GM12878 (cell line): Measurements from ENCODE around the gene CELSR1. TPM values are rescaled to one million over a fixed set of nuclear protein-coding genes. Genes with fewer than 3 reads are reported as not detected.

Experiments used
- ATAC-seq: fragments of 200-7000 bp; cut with Tn5 transposase; 3 replicates; pipeline ENCODE4 v1.9.1; 2020; ENCODE audit warnings: mild to moderate bottlenecking, moderate library complexity
- BruUV-seq: library from RNA; stranded (reverse); fragments of 400-500 nt; replicated peaks from 2 replicates; lab custom pipeline; 2021; lab: Mats Ljungman, UMichigan
- CTCF ChIA-PET: fragments of 300-600 bp; sonication (Branson Sonifier 250); formaldehyde crosslinking; extraction: SDS; loops from one replicate; lab custom pipeline; 2021; ENCODE audit warnings: inconsistent platforms; lab: Yijun Ruan, JAX
- POLR2A ChIA-PET: fragments of 350-600 bp; formaldehyde crosslinking; extraction: SDS; loops from one replicate; lab custom pipeline; 2021; ENCODE audit warnings: inconsistent platforms; lab: Charles Lee
- RAD21 ChIA-PET: fragments of 300-600 bp; sonication (Branson Sonifier 250); formaldehyde crosslinking; loops from one replicate; lab custom pipeline; 2023; ENCODE audit warnings: antibody characterized with exemption; ENCODE audit not compliant: unreplicated experiment; lab: Charles Lee
- SMC1A ChIA-PET: fragments of 300-600 bp; sonication (Branson Sonifier 250); formaldehyde crosslinking; loops from one replicate; lab custom pipeline; 2023; ENCODE audit not compliant: unreplicated experiment, uncharacterized antibody; lab: Charles Lee
- DNase-seq: peaks from one replicate; pipeline ENCODE4 v3.0.0-alpha.2; 2011; ENCODE audit warnings: low read depth, low spot score
- FAIRE-seq: peaks from 3 replicates; lab custom pipeline; 2011; peaks lifted over from hg19 to GRCh38; lab: Jason Lieb, UNC
- H2AFZ ChIP-seq: 2 replicates; pipeline ENCODE4 v1.6.0; 2011; ENCODE audit warnings: low read depth, low read length, control low read depth; ENCODE audit not compliant: control insufficient read depth
- H3K27ac ChIP-seq: 2 replicates; pipeline ENCODE4 v1.5.1; 2011; ENCODE audit warnings: control low read depth; ENCODE audit not compliant: control insufficient read depth, insufficient read depth
- H3K27me3 ChIP-seq, 2 experiments: replicated peaks in 1 of 2; 2 replicates each; pipeline versions ENCODE4 v1.6.0 to v1.6.1; 2011; ENCODE audit warnings: low read length in 1 of 2; ENCODE audit not compliant: control insufficient read depth in 2 of 2, insufficient read depth in 2 of 2
- H3K36me3 ChIP-seq, 2 experiments: 2 replicates each; pipeline ENCODE4 v1.5.1; 2011; ENCODE audit warnings: low read length in 1 of 2; ENCODE audit not compliant: control insufficient read depth in 2 of 2, insufficient read depth in 2 of 2
- H3K4me1 ChIP-seq: 2 replicates; pipeline ENCODE4 v1.6.1; 2011; ENCODE audit warnings: mild to moderate bottlenecking, low read length, moderate library complexity, mixed read lengths; ENCODE audit not compliant: control insufficient read depth, insufficient read depth
- H3K4me2 ChIP-seq: 2 replicates; pipeline ENCODE4 v1.6.0; 2011; ENCODE audit warnings: control low read depth; ENCODE audit not compliant: control insufficient read depth, insufficient read depth
- H3K4me3 ChIP-seq: fragments of 200-600 bp; sonication (generic); 2 replicates; pipeline ENCODE4 v1.5.1; 2016
- H3K79me2 ChIP-seq: 2 replicates; pipeline ENCODE4 v1.6.0; 2011; ENCODE audit warnings: low read length; ENCODE audit not compliant: control insufficient read depth, insufficient read depth
- H3K9ac ChIP-seq: 2 replicates; pipeline ENCODE4 v1.8.0; 2011; ENCODE audit warnings: low read length, control low read depth, mixed read lengths; ENCODE audit not compliant: control insufficient read depth, insufficient read depth
- H3K9me3 ChIP-seq: replicated peaks from 3 replicates; pipeline ENCODE4 v1.5.1; 2011; ENCODE audit warnings: mild to moderate bottlenecking, low read length; ENCODE audit not compliant: control insufficient read depth, insufficient read depth
- H4K20me1 ChIP-seq: 2 replicates; pipeline ENCODE4 v1.6.0; 2011; ENCODE audit not compliant: control insufficient read depth, insufficient read depth
- ETV6 ChIP-seq, 2 experiments: fragments of 450-650 bp in 1 of 2; IDR thresholded peaks in 1 of 2; conservative IDR thresholded peaks in 1 of 2; 2 replicates each; pipeline ENCODE4 v1.6.1; 2014; ENCODE audit warnings: antibody characterized with exemption in 1 of 2, borderline replicate concordance in 1 of 2, low read depth in 1 of 2, mild to moderate bottlenecking in 1 of 2, moderate library complexity in 1 of 2
- HDGF ChIP-seq: fragments of 450-650 bp; IDR thresholded peaks from 2 replicates; pipeline ENCODE4 v1.6.1; 2016; ENCODE audit warnings: antibody characterized with exemption
- IKZF1 ChIP-seq: fragments of 450-650 bp; conservative IDR thresholded peaks from 2 replicates; pipeline ENCODE4 v1.6.1; 2017; ENCODE audit warnings: antibody characterized with exemption, mild to moderate bottlenecking
- LARP7 ChIP-seq: fragments of 450-650 bp; IDR thresholded peaks from 2 replicates; pipeline ENCODE4 v1.6.1; 2017; ENCODE audit warnings: mild to moderate bottlenecking
- NBN ChIP-seq: fragments of 450-650 bp; IDR thresholded peaks from 2 replicates; pipeline ENCODE4 v1.6.1; 2016
- NR2F1 ChIP-seq: fragments of 450-650 bp; conservative IDR thresholded peaks from 2 replicates; pipeline ENCODE4 v1.6.1; 2017; ENCODE audit warnings: mild to moderate bottlenecking
- PBX3 ChIP-seq: IDR thresholded peaks from 2 replicates; pipeline ENCODE4 v1.6.1; 2011; ENCODE audit warnings: mild to moderate bottlenecking, low read depth, low read length, moderate library complexity; ENCODE audit not compliant: insufficient replicate concordance
- POLR2A ChIP-seq: IDR thresholded peaks from 2 replicates; pipeline ENCODE4 v1.6.1; 2011; ENCODE audit warnings: low read depth, mild to moderate bottlenecking, low read length
- RAD21 ChIP-seq: IDR thresholded peaks from 2 replicates; pipeline ENCODE4 v1.6.1; 2011; ENCODE audit warnings: mild to moderate bottlenecking, low read depth, low read length, moderate library complexity; ENCODE audit not compliant: insufficient read depth
- SMARCA5 ChIP-seq: fragments of 450-650 bp; IDR thresholded peaks from 2 replicates; pipeline ENCODE4 v1.6.1; 2017; ENCODE audit warnings: mild to moderate bottlenecking
- SRF ChIP-seq, 2 experiments: IDR thresholded peaks; 2 replicates each; pipeline ENCODE4 v1.6.1; 2011; ENCODE audit warnings: low read depth in 2 of 2, low read length in 2 of 2, mild to moderate bottlenecking in 1 of 2, moderate library complexity in 1 of 2
- TARDBP ChIP-seq: IDR thresholded peaks from 2 replicates; pipeline ENCODE4 v1.6.1; 2016; ENCODE audit warnings: borderline replicate concordance
- WGBS: methylation state at CpG from one replicate; pipeline ENCODE4 v1.1.6; 2016; ENCODE audit warnings: low lambda C conversion rate; ENCODE audit not compliant: insufficient replicate concordance, insufficient coverage; ENCODE audit errors: missing lambda C conversion rate; 5-methylcytosine and 5-hydroxymethylcytosine counted together
- in situ Hi-C: fragments of 300-500 bp; cut with MboI; formaldehyde crosslinking; loops from 9 replicates; pipeline ENCODE4 v1.14.3; 2018; ENCODE audit warnings: mixed read lengths
- intact Hi-C: fragments of 100-400 bp; cut with micrococcal nuclease; formaldehyde crosslinking; loops from one replicate; pipeline ENCODE4 v1.14.2; 2022; ENCODE audit not compliant: unreplicated experiment
- polyA plus RNA-seq, 11 experiments: library from polyadenylated mRNA; depleted of rRNA in 4 of 11; unstranded in 6 of 11; stranded (reverse) in 5 of 11; fragments of >200 nt; fragmentation: Nextera tagmentation in 4 of 11; fragmentation: Illumina TruSeq in 1 of 11; extraction: Ambion mirVana in 4 of 11; extraction: Trizol in 1 of 11; gene quantifications; 1 replicate in 1 of 11; 2 replicates in 10 of 11; pipeline versions ENCODE4 v1.2.1 to v1.2.3, GENCODE V29; 2011 to 2016; ENCODE audit warnings: inconsistent platforms in 2 of 11, missing spikeins in 2 of 11, low read depth in 1 of 11
- total RNA-seq, 4 experiments: library from RNA; depleted of rRNA in 3 of 4; stranded (reverse); fragments of >200 nt in 3 of 4; fragmentation: Illumina TruSeq in 1 of 4; extraction: Trizol in 1 of 4; gene quantifications; 2 replicates each; pipeline versions ENCODE4 v1.2.1 to v1.2.3, GENCODE V29; 2013 to 2021
- TF ChIP-seq, protein P1 (sequence below): fragments of 450-650 bp; IDR thresholded peaks from 2 replicates; pipeline ENCODE4 v1.6.1; 2017; ENCODE audit warnings: mild to moderate bottlenecking, moderate library complexity
- TF ChIP-seq, protein P2 (sequence below), 3 experiments: IDR thresholded peaks in 2 of 3; conservative IDR thresholded peaks in 1 of 3; 2 replicates each; pipeline ENCODE4 v1.5.1; 2011; ENCODE audit warnings: low read depth in 3 of 3, low read length in 3 of 3, mild to moderate bottlenecking in 3 of 3, control low read depth in 2 of 3, moderate library complexity in 2 of 3, inconsistent platforms in 1 of 3, mixed read lengths in 1 of 3; ENCODE audit not compliant: control insufficient read depth in 2 of 3, insufficient read depth in 1 of 3; ENCODE audit errors: extremely low read depth in 1 of 3

CELSR1 gene
- total and polyA plus RNA-seq, 10 of the 15 experiments (the other 5 are each of a cell fraction or from before 2014, with no cell fraction given), result 0.05 to 1.7 (median 0.35) TPM; not detected in 2

DNA sequence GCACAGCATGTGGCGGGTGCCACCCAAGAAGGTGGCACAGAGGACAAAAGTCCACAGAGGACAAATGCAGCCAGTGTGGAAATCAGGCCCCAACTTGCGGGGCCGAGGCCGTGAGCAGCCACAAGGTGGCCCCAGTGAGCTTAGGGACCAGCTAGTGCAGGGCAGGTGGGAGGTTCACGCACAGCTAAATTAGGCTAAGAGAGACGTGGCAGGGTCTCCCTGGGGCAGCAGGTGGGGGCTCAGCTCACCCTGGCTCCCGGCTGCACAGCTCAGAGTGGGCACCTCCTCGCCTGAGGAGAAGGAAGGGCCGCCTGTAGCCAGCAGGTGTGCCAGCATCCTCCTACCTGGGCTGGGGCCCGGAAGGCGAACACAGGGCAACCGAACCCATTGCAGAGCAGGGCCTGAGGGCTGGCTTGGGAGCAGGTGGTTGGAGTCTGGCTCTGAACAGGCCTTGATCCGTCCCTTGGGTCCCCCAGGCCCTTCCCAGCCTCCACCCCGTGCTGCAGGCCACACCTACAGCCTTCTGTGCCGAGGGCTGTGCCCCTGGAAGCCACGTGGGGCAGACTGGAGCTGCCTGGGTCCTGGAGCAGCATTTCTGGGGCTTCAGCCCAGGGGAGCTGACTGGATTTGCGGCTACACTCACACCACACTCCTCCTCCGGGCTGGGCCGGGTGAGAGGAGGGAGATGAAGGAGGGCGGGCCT is 26.1 kb upstream of the CELSR1 start:
- Histone ChIP-seq H3K4me2 (peak overlapping the region; percentile 85), H3K36me3 (no peaks in the 10 kb centered on the region), H3K9ac (peak overlapping the region; percentile 35), H4K20me1 (no peaks in the 10 kb centered on the region), H2AFZ (peak overlapping the region; percentile 88), H3K9me3 (no peaks in the 10 kb centered on the region), H3K79me2 (no peaks in the 10 kb centered on the region), H3K27me3 (no peaks in the 10 kb centered on the region), H3K4me1 (peaks cover 12% of the 10 kb centered on the region), H3K27ac (peak overlapping the region; percentile 50; the same call in 1 of the 2 replicates), H3K4me3 (no peak overlapping the region; the same call in 1 of the 2 replicates)
- SMC1A ChIA-PET, result interaction anchor here (0.7 to 2.3 kb wide), 24 partner anchors 16 to 287 kb away, joined by 3 to 16 read pairs (median 4); partner anchors contain the start of gene TBC1D22A
- WGBS, result 7% methylated on average over 20 of the region's 20 CpGs
- no TSS peak for BruUV-seq
- intact Hi-C loops (loop anchor here (1.0 to 5.0 kb wide), 4 partner anchors 121 to 239 kb away; partner anchors contain the start of gene CERK), in situ Hi-C loops (loop anchor here (25.0 kb wide), 1 partner anchor 1924 kb away; a partner anchor contains a TSS)
- FAIRE-seq, result no peak
- no peak for DNase-seq
- RAD21 ChIA-PET, result interaction anchor here (0.6 to 2.3 kb wide), 23 partner anchors 12 to 239 kb away, joined by 3 to 28 read pairs (median 4); partner anchors contain the start of gene TBC1D22A
- CTCF ChIA-PET, result interaction anchor here (0.6 to 4.8 kb wide), 51 partner anchors 9 to 1521 kb away, joined by 3 to 44 read pairs (median 5); partner anchors contain the start of gene TBC1D22A
- peak; percentile 97 for ATAC-seq
- POLR2A ChIA-PET, result interaction anchor here (0.6 to 1.8 kb wide), 3 partner anchors 18 to 210 kb away, joined by 3 to 5 read pairs (median 3); no protein-coding TSS in a partner anchor
- TF ChIP-seq RAD21 (peak; percentile 81), IKZF1 (peak; percentile 49; the same call in 1 of the 2 replicates), LARP7 (peak; percentile 49; the same call in 1 of the 2 replicates), TARDBP (no peak), ETV6 (conservative IDR thresholded peaks at IDR 0.05 in 1 of 2, IDR thresholded peaks at IDR 0.05 in 1 of 2; ENCODE audit: borderline replicate concordance in 1 of 2, low read depth in 1 of 2) (no peak), PBX3 (no peak), POLR2A (no peak), NR2F1 (no peak), NBN (0 out of 2 replicates have a peak, but pooled peaks have one; percentile 49), SMARCA5 (peak; percentile 76; the same call in 1 of the 2 replicates), SRF (IDR thresholded peaks at IDR 0.05; ENCODE audit: low read depth in 2 of 2, low read length in 2 of 2) (no peak), HDGF (peak; percentile 74; the same call in 1 of the 2 replicates)
- TF ChIP-seq, protein P1, sequence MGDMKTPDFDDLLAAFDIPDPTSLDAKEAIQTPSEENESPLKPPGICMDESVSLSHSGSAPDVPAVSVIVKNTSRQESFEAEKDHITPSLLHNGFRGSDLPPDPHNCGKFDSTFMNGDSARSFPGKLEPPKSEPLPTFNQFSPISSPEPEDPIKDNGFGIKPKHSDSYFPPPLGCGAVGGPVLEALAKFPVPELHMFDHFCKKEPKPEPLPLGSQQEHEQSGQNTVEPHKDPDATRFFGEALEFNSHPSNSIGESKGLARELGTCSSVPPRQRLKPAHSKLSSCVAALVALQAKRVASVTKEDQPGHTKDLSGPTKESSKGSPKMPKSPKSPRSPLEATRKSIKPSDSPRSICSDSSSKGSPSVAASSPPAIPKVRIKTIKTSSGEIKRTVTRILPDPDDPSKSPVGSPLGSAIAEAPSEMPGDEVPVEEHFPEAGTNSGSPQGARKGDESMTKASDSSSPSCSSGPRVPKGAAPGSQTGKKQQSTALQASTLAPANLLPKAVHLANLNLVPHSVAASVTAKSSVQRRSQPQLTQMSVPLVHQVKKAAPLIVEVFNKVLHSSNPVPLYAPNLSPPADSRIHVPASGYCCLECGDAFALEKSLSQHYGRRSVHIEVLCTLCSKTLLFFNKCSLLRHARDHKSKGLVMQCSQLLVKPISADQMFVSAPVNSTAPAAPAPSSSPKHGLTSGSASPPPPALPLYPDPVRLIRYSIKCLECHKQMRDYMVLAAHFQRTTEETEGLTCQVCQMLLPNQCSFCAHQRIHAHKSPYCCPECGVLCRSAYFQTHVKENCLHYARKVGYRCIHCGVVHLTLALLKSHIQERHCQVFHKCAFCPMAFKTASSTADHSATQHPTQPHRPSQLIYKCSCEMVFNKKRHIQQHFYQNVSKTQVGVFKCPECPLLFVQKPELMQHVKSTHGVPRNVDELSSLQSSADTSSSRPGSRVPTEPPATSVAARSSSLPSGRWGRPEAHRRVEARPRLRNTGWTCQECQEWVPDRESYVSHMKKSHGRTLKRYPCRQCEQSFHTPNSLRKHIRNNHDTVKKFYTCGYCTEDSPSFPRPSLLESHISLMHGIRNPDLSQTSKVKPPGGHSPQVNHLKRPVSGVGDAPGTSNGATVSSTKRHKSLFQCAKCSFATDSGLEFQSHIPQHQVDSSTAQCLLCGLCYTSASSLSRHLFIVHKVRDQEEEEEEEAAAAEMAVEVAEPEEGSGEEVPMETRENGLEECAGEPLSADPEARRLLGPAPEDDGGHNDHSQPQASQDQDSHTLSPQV, result no peak
- TF ChIP-seq, protein P2, sequence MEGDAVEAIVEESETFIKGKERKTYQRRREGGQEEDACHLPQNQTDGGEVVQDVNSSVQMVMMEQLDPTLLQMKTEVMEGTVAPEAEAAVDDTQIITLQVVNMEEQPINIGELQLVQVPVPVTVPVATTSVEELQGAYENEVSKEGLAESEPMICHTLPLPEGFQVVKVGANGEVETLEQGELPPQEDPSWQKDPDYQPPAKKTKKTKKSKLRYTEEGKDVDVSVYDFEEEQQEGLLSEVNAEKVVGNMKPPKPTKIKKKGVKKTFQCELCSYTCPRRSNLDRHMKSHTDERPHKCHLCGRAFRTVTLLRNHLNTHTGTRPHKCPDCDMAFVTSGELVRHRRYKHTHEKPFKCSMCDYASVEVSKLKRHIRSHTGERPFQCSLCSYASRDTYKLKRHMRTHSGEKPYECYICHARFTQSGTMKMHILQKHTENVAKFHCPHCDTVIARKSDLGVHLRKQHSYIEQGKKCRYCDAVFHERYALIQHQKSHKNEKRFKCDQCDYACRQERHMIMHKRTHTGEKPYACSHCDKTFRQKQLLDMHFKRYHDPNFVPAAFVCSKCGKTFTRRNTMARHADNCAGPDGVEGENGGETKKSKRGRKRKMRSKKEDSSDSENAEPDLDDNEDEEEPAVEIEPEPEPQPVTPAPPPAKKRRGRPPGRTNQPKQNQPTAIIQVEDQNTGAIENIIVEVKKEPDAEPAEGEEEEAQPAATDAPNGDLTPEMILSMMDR (IDR thresholded peaks at IDR 0.05 in 2 of 3, conservative IDR thresholded peaks at IDR 0.05 in 1 of 3; ENCODE audit: control insufficient read depth in 2 of 3, extremely low read depth in 1 of 3, insufficient read depth in 1 of 3, low read depth in 3 of 3, low read length in 3 of 3), result peak; percentile 80 to 93 (median 84)
